HepG2 (cell line): ENCODE measurements around the gene WDR59. TPM values are rescaled to one million over a fixed set of nuclear protein-coding genes. Genes with fewer than 3 reads are reported as not detected.

Experiments
- ATAC-seq: fragments of 200-7000 bp; cut with Tn5 transposase; 3 replicates; pipeline ENCODE4 v1.9.1; 2020; ENCODE audit warnings: mild to moderate bottlenecking, moderate library complexity
- Bru-seq: library from RNA; stranded (reverse); fragments of 400-500 nt; gene quantifications from one replicate; lab custom pipeline; 2021; lab: Mats Ljungman, UMichigan
- BruChase-seq, 2 experiments: library from RNA; stranded (reverse); fragments of 400-500 nt; gene quantifications; one replicate each; lab custom pipeline; 2021; lab: Mats Ljungman, UMichigan
- BruUV-seq: library from RNA; stranded (reverse); fragments of 400-500 nt; replicated peaks from 2 replicates; lab custom pipeline; 2021; lab: Mats Ljungman, UMichigan
- CTCF ChIA-PET: fragments of 300-600 bp; formaldehyde crosslinking; extraction: SDS; loops from one replicate; lab custom pipeline; 2021; ENCODE audit warnings: low total read pairs, inconsistent platforms, low intra/inter-chr PET ratio; lab: Yijun Ruan, JAX
- POLR2A ChIA-PET: fragments of 350-600 bp; sonication (Branson Sonifier 250); formaldehyde crosslinking; loops from one replicate; lab custom pipeline; 2020; ENCODE audit warnings: antibody characterized with exemption, inconsistent platforms; lab: Yijun Ruan, JAX
- DNase-seq: peaks from one replicate; pipeline ENCODE4 v3.0.0-alpha.2; 2015; ENCODE audit warnings: low spot score
- FAIRE-seq: peaks from 3 replicates; lab custom pipeline; 2011; peaks lifted over from hg19 to GRCh38; lab: Jason Lieb, UNC
- H2AFZ ChIP-seq: one replicate; pipeline ENCODE4 v1.6.1; 2011; ENCODE audit warnings: low read length, inconsistent platforms
- H3K27ac ChIP-seq: fragments of 300-600 bp; 3 replicates; pipeline ENCODE4 v1.8.0; 2011; ENCODE audit warnings: mixed run types, mild to moderate bottlenecking, mixed read lengths, low read length, inconsistent platforms; ENCODE audit not compliant: insufficient read depth; ENCODE audit errors: extremely low read length
- H3K27me3 ChIP-seq, 2 experiments: fragments of 200-600 bp in 1 of 2; 2 replicates in 1 of 2; 3 replicates in 1 of 2; pipeline versions ENCODE4 v1.6.0 to v1.8.0; 2011; ENCODE audit warnings: low read length in 2 of 2, mild to moderate bottlenecking in 2 of 2, moderate library complexity in 2 of 2, inconsistent platforms in 1 of 2; ENCODE audit not compliant: insufficient read depth in 2 of 2, control insufficient read depth in 1 of 2
- H3K36me3 ChIP-seq, 2 experiments: fragments of 200-600 bp in 1 of 2; replicated peaks in 1 of 2; 2 replicates in 1 of 2; 3 replicates in 1 of 2; pipeline versions ENCODE4 v1.5.1 to v1.8.0; 2011; ENCODE audit warnings: low read length in 2 of 2, inconsistent platforms in 1 of 2; ENCODE audit not compliant: insufficient read depth in 2 of 2, control insufficient read depth in 1 of 2
- H3K4me1 ChIP-seq: 2 replicates; pipeline ENCODE4 v1.5.1; 2012; ENCODE audit warnings: low read length, inconsistent platforms; ENCODE audit not compliant: insufficient read depth
- H3K4me2 ChIP-seq: 2 replicates; pipeline ENCODE4 v1.6.0; 2011; ENCODE audit warnings: low read depth, low read length, inconsistent platforms
- H3K4me3 ChIP-seq, 3 experiments: fragments of 200-600 bp in 1 of 3; sonication (generic), shearing (Covaris generic) in 1 of 3; replicated peaks in 1 of 3; 2 replicates each; pipeline ENCODE4 v1.5.1; 2011 to 2016; ENCODE audit warnings: low read length in 3 of 3, inconsistent platforms in 2 of 3, low read depth in 2 of 3, mild to moderate bottlenecking in 2 of 3, control low read depth in 1 of 3, mixed read lengths in 1 of 3; ENCODE audit not compliant: insufficient read depth in 1 of 3
- H3K79me2 ChIP-seq: one replicate; pipeline ENCODE4 v1.6.1; 2011; ENCODE audit warnings: low read length, inconsistent platforms; ENCODE audit not compliant: insufficient read depth
- H3K9ac ChIP-seq: 2 replicates; pipeline ENCODE4 v1.6.0; 2011; ENCODE audit warnings: mild to moderate bottlenecking, low read depth, low read length, inconsistent platforms; ENCODE audit not compliant: insufficient read depth
- H3K9me3 ChIP-seq: 2 replicates; pipeline ENCODE4 v1.5.1; 2012; ENCODE audit warnings: mild to moderate bottlenecking, low read length
- H4K20me1 ChIP-seq: 2 replicates; pipeline ENCODE4 v1.6.0; 2011; ENCODE audit warnings: inconsistent platforms, mild to moderate bottlenecking, low read length, moderate library complexity; ENCODE audit not compliant: insufficient read depth
- ESRRA ChIP-seq: sonication (generic); formaldehyde crosslinking; IDR thresholded peaks from 2 replicates; pipeline ENCODE4 v1.5.1; 2020; ENCODE audit warnings: mild to moderate bottlenecking, low read depth, missing genetic modification reagents
- KDM1A ChIP-seq: IDR thresholded peaks from 2 replicates; pipeline ENCODE4 v1.6.1; 2016; ENCODE audit warnings: missing compliant biosample characterization
- SMC3 ChIP-seq: IDR thresholded peaks from 2 replicates; pipeline ENCODE4 v1.6.1; 2011; ENCODE audit warnings: low read length, improper control_type of control experiment
- ZNF30 ChIP-seq: sonication (generic); formaldehyde crosslinking; IDR thresholded peaks from 2 replicates; pipeline ENCODE4 v1.5.0; 2020; ENCODE audit warnings: mild to moderate bottlenecking, missing genetic modification reagents
- ZNF605 ChIP-seq: sonication (generic); formaldehyde crosslinking; IDR thresholded peaks from 2 replicates; pipeline ENCODE4 v1.8.0; 2022; ENCODE audit warnings: mild to moderate bottlenecking, missing genetic modification reagents
- ZSCAN20 ChIP-seq: sonication (generic); formaldehyde crosslinking; IDR thresholded peaks from 2 replicates; pipeline ENCODE4 v1.4.0; 2020; ENCODE audit warnings: missing genetic modification reagents, mild to moderate bottlenecking, borderline replicate concordance
- WGBS: methylation state at CpG from one replicate; pipeline ENCODE4 v1.1.6; 2017; ENCODE audit warnings: low lambda C conversion rate; 5-methylcytosine and 5-hydroxymethylcytosine counted together
- in situ Hi-C: cut with HindIII; loops from 2 replicates; pipeline ENCODE4 v1.10.0; 2017; ENCODE audit warnings: low pct_unique_long_range_greater_than_20kb; ENCODE audit not compliant: extremely low pct_ligation_motif_present
- intact Hi-C: fragments of 100-400 bp; cut with micrococcal nuclease; formaldehyde crosslinking; loops from one replicate; pipeline ENCODE4 v1.10.0; 2022; ENCODE audit not compliant: unreplicated experiment
- long read RNA-seq, 2 experiments: library from RNA in 1 of 2; library from polyadenylated mRNA in 1 of 2; stranded (forward) in 1 of 2; unstranded in 1 of 2; transcript quantifications; one replicate each; pipeline ENCODE4 v2.0.0, GENCODE V29; 2019 to 2022
- polyA minus RNA-seq, 3 experiments: library from RNA; depleted of rRNA, polyadenylated mRNA; stranded (reverse); fragments of >200 nt; gene quantifications; 2 replicates each; pipeline ENCODE4 v1.2.3, GENCODE V29; 2011; ENCODE audit warnings: low replicate concordance in 1 of 3
- polyA plus RNA-seq, 8 experiments: library from polyadenylated mRNA; depleted of rRNA in 3 of 8; stranded (reverse) in 7 of 8; unstranded in 1 of 8; fragments of >200 nt; fragmentation: Illumina TruSeq in 4 of 8; extraction: Trizol in 4 of 8; gene quantifications; 2 replicates each; pipeline versions ENCODE4 v1.2.1 to v1.2.3, GENCODE V29; 2011 to 2016; ENCODE audit warnings: low read depth in 4 of 8, missing spikeins in 1 of 8, mixed read lengths in 1 of 8; ENCODE audit not compliant: insufficient read depth in 1 of 8
- total RNA-seq, 5 experiments: library from RNA; depleted of rRNA; stranded (reverse); fragments of >200 nt; fragmentation: Illumina TruSeq; extraction: Trizol; gene quantifications; 2 replicates each; pipeline ENCODE4 v1.2.3, GENCODE V29; 2016; ENCODE audit warnings: low read depth in 1 of 5
- TF ChIP-seq, protein P1 (sequence below): sonication (generic); formaldehyde crosslinking; IDR thresholded peaks from 2 replicates; pipeline ENCODE4 v1.8.1; 2022; ENCODE audit warnings: mild to moderate bottlenecking, missing genetic modification reagents
- TF ChIP-seq, protein P2 (sequence below): sonication (generic); formaldehyde crosslinking; IDR thresholded peaks from 2 replicates; pipeline ENCODE4 v1.9.0; 2022; ENCODE audit warnings: missing genetic modification reagents, mild to moderate bottlenecking, borderline replicate concordance
- TF ChIP-seq, protein P3 (sequence below): fragments of 450-650 bp; IDR thresholded peaks from 2 replicates; pipeline ENCODE4 v1.6.1; 2017

WDR59 gene, protein sequence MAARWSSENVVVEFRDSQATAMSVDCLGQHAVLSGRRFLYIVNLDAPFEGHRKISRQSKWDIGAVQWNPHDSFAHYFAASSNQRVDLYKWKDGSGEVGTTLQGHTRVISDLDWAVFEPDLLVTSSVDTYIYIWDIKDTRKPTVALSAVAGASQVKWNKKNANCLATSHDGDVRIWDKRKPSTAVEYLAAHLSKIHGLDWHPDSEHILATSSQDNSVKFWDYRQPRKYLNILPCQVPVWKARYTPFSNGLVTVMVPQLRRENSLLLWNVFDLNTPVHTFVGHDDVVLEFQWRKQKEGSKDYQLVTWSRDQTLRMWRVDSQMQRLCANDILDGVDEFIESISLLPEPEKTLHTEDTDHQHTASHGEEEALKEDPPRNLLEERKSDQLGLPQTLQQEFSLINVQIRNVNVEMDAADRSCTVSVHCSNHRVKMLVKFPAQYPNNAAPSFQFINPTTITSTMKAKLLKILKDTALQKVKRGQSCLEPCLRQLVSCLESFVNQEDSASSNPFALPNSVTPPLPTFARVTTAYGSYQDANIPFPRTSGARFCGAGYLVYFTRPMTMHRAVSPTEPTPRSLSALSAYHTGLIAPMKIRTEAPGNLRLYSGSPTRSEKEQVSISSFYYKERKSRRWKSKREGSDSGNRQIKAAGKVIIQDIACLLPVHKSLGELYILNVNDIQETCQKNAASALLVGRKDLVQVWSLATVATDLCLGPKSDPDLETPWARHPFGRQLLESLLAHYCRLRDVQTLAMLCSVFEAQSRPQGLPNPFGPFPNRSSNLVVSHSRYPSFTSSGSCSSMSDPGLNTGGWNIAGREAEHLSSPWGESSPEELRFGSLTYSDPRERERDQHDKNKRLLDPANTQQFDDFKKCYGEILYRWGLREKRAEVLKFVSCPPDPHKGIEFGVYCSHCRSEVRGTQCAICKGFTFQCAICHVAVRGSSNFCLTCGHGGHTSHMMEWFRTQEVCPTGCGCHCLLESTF
- 59.6 and 65.2 TPM in 2 replicates for total RNA-seq (2016; rRNA removed; fragmentation: Illumina TruSeq; extraction: Trizol)
- 39.7 and 43.0 TPM in 2 replicates for total RNA-seq (2016; cell fraction: cytosol; rRNA removed; fragmentation: Illumina TruSeq; extraction: Trizol; ENCODE audit: low read depth)
- 53.3 and 75.1 TPM in 2 replicates for total RNA-seq (2016; cell fraction: insoluble cytoplasmic fraction; rRNA removed; fragmentation: Illumina TruSeq; extraction: Trizol)
- 30.0 and 33.1 TPM in 2 replicates for total RNA-seq (2016; cell fraction: membrane; rRNA removed; fragmentation: Illumina TruSeq; extraction: Trizol)
- 99.3 and 116 TPM in 2 replicates for total RNA-seq (2016; cell fraction: nucleus; rRNA removed; fragmentation: Illumina TruSeq; extraction: Trizol)
- 305 and 306 TPM in 2 replicates for polyA plus RNA-seq (2011; rRNA removed)
- polyA plus RNA-seq (2011; cell fraction: cytosol; rRNA removed): 138 and 145 TPM in 2 replicates
- 679 and 865 TPM in 2 replicates for polyA plus RNA-seq (2011; cell fraction: nucleus; rRNA removed)
- polyA plus RNA-seq (2012): 137 and 153 TPM in 2 replicates
- polyA plus RNA-seq (2016; cell fraction: cytosol; fragmentation: Illumina TruSeq; extraction: Trizol; ENCODE audit: low read depth): 19.6 and 23.0 TPM in 2 replicates
- 81.5 and 84.5 TPM in 2 replicates for polyA plus RNA-seq (2016; cell fraction: insoluble cytoplasmic fraction; fragmentation: Illumina TruSeq; extraction: Trizol; ENCODE audit: low read depth)
- polyA plus RNA-seq (2016; cell fraction: membrane; fragmentation: Illumina TruSeq; extraction: Trizol; ENCODE audit: low read depth): 29.2 and 35.3 TPM in 2 replicates
- polyA plus RNA-seq (2016; cell fraction: nucleus; fragmentation: Illumina TruSeq; extraction: Trizol; ENCODE audit: insufficient read depth, low read depth): 510 and 518 TPM in 2 replicates
- 88.4 and 308 TPM in 2 replicates for polyA minus RNA-seq (2011; rRNA and poly(A)+ RNA removed; ENCODE audit: low replicate concordance)
- polyA minus RNA-seq (2011; cell fraction: cytosol; rRNA and poly(A)+ RNA removed): 73.9 and 99.1 TPM in 2 replicates
- polyA minus RNA-seq (2011; cell fraction: nucleus; rRNA and poly(A)+ RNA removed): 316 and 324 TPM in 2 replicates
- Bru-seq, nascent RNA: percentile 87 among the genes with signal in this experiment
- percentile 89 among the genes with signal in this experiment for BruChase-seq, experiment 1, labeled RNA remaining after a 6-hour chase
- percentile 90 among the genes with signal in this experiment for BruChase-seq, experiment 2, labeled RNA remaining after a 2-hour chase
- long read RNA-seq, experiment 1, full-length matches to known transcripts: 6 of 25 reads
- long read RNA-seq, experiment 1, partial matches to known transcripts: 13 of 25 reads
- long read RNA-seq, experiment 1, other reads (novel, unspliced or antisense): 6 of 25 reads
- long read RNA-seq, experiment 2, full-length matches to known transcripts: 28 of 95 reads
- long read RNA-seq, experiment 2, partial matches to known transcripts: 33 of 95 reads
- long read RNA-seq, experiment 2, other reads (novel, unspliced or antisense): 34 of 95 reads

DNA sequence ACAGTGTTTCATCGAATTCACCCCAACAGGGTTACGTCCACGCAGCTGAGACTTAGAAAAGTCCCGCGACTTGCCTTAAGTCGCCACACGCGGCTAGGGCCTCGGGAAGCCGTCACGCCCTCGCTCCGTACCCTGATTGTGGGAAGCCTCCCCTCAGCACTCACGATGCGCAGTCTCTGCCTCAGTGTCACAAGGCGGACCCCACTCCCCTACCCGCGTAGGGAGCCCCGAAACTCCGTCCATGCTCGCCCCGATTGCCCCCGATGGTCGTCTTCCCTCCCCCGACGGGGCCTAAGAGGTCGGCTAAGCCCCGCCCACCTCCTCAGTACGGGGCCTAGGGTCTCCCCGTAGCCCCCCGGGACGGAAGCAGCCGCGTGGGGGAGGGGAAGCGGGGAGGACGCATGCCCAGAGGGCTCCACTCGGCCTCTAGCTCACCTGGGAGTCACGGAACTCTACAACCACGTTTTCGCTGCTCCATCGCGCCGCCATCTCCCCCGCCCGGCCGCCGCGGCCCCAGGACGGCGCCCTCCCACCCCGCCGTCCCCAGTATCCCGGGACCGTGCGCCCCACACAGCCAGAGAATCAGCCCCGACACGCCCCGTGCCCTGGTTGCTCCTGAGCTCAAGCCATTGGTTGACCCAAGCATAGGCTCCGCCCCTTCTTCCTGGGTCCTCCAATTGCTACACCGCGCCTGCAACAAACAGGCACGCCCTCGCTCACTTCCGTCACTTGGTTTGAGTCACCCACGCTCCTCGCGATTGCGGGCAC lies at the start of gene WDR59:
Gene WDR59 (minus strand): TSS at position 595 of the 768 bp plus-strand sequence. CDS start 106 bp downstream, at position 489.
- FAIRE-seq (peak; percentile 91), DNase-seq (peak; percentile 100), ATAC-seq (peak; percentile 99)
- Histone ChIP-seq H3K27me3 (no peaks in the 10 kb centered on the region; a peak in 1 of 5 replicates), H3K4me2 (peak within 1 kb of the TSS; percentile 98), H3K36me3 (no peaks in the 10 kb centered on the region; a peak in 3 of 5 replicates), H3K9ac (peak within 1 kb of the TSS; percentile 97), H3K4me1 (peaks cover 69% of the 10 kb centered on the region), H3K9me3 (no peaks in the 10 kb centered on the region), H2AFZ (no peak within 1 kb of the TSS), H3K4me3 (peak within 1 kb of the TSS; percentile 85 to 99 (median 89)), H3K79me2 (peaks cover 45% of the 10 kb centered on the region), H4K20me1 (peaks cover 7% of the 10 kb centered on the region), H3K27ac (peak within 1 kb of the TSS; percentile 75)
- TSS peak; percentile 81 for BruUV-seq
- in situ Hi-C loops: no loop called here
- ChIA-PET POLR2A (interaction anchor here (0.6 to 2.0 kb wide), 24 partner anchors 9 to 449 kb away, joined by 3 to 47 read pairs (median 5); partner anchors contain the start of genes CFDP1, LDHD and ZNRF1), CTCF (no interaction called here)
- WGBS: 2% methylated on average over 42 of the region's 68 CpGs
- intact Hi-C loops: no loop called here
- TF ChIP-seq ZNF30 (CRISPR knock-in tag): no peak
- TF ChIP-seq ZSCAN20 (CRISPR knock-in tag): no peak
- TF ChIP-seq ESRRA (CRISPR knock-in tag): no peak
- TF ChIP-seq SMC3: no peak
- peak; percentile 84 for TF ChIP-seq ZNF605 (CRISPR knock-in tag)
- TF ChIP-seq, protein P1, sequence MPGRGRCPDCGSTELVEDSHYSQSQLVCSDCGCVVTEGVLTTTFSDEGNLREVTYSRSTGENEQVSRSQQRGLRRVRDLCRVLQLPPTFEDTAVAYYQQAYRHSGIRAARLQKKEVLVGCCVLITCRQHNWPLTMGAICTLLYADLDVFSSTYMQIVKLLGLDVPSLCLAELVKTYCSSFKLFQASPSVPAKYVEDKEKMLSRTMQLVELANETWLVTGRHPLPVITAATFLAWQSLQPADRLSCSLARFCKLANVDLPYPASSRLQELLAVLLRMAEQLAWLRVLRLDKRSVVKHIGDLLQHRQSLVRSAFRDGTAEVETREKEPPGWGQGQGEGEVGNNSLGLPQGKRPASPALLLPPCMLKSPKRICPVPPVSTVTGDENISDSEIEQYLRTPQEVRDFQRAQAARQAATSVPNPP (CRISPR knock-in tag): no peak; the same call in 1 of the 2 replicates
- TF ChIP-seq, protein P2, sequence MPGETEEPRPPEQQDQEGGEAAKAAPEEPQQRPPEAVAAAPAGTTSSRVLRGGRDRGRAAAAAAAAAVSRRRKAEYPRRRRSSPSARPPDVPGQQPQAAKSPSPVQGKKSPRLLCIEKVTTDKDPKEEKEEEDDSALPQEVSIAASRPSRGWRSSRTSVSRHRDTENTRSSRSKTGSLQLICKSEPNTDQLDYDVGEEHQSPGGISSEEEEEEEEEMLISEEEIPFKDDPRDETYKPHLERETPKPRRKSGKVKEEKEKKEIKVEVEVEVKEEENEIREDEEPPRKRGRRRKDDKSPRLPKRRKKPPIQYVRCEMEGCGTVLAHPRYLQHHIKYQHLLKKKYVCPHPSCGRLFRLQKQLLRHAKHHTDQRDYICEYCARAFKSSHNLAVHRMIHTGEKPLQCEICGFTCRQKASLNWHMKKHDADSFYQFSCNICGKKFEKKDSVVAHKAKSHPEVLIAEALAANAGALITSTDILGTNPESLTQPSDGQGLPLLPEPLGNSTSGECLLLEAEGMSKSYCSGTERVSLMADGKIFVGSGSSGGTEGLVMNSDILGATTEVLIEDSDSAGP (CRISPR knock-in tag): peak; percentile 92
- TF ChIP-seq, protein P3, sequence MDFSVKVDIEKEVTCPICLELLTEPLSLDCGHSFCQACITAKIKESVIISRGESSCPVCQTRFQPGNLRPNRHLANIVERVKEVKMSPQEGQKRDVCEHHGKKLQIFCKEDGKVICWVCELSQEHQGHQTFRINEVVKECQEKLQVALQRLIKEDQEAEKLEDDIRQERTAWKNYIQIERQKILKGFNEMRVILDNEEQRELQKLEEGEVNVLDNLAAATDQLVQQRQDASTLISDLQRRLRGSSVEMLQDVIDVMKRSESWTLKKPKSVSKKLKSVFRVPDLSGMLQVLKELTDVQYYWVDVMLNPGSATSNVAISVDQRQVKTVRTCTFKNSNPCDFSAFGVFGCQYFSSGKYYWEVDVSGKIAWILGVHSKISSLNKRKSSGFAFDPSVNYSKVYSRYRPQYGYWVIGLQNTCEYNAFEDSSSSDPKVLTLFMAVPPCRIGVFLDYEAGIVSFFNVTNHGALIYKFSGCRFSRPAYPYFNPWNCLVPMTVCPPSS: no peak
- 0 out of 2 replicates have a peak, but pooled peaks have one; percentile 22 for TF ChIP-seq KDM1A (CRISPR knock-in tag)
